ENCODE data around the gene DLGAP5.

- TF ChIP-seq CTCF (IDR thresholded peaks at IDR 0.05; ENCODE audit: low read depth, low read length) (no peak), EZH2phosphoT487 (IDR thresholded peaks at IDR 0.05; ENCODE audit: low read depth) (no peak)
These were observed 753 bp upstream of the DLGAP5 start for GRCh38 chr14:55192054-55192621.
